AG04449 (cell line): ENCODE data around the gene CTNNA1.
"Not testable (repeated sequence)": the region's sequence is repeated elsewhere in the genome, so short reads cannot be mapped to it uniquely, and the experiment has no call there.

Experiments used
- CTCF ChIA-PET: fragments of 350-600 bp; formaldehyde crosslinking; extraction: SDS; loops from one replicate; lab custom pipeline; 2021; ENCODE audit warnings: antibody characterized with exemption; lab: Yijun Ruan, JAX
- POLR2A ChIA-PET: fragments of 400-600, 350-600 bp; formaldehyde crosslinking; extraction: SDS; loops from one replicate; lab custom pipeline; 2020; ENCODE audit warnings: antibody characterized with exemption, inconsistent platforms; lab: Yijun Ruan, JAX
- DNase-seq: peaks from one replicate; pipeline ENCODE4 v3.0.0-alpha.2; 2010; ENCODE audit warnings: low read depth, low spot score
- H3K4me3 ChIP-seq: 2 replicates; pipeline ENCODE4 v1.5.1; 2011; ENCODE audit warnings: low read depth, mild to moderate bottlenecking, control low read depth, low read length
- CTCF ChIP-seq: IDR thresholded peaks from one replicate; pipeline ENCODE4 v1.5.1; 2011; ENCODE audit warnings: mild to moderate bottlenecking, moderate library complexity, low read length, control low read depth, inconsistent platforms; ENCODE audit not compliant: insufficient read depth; ENCODE audit errors: missing control alignments

CTNNA1 gene

DNA sequence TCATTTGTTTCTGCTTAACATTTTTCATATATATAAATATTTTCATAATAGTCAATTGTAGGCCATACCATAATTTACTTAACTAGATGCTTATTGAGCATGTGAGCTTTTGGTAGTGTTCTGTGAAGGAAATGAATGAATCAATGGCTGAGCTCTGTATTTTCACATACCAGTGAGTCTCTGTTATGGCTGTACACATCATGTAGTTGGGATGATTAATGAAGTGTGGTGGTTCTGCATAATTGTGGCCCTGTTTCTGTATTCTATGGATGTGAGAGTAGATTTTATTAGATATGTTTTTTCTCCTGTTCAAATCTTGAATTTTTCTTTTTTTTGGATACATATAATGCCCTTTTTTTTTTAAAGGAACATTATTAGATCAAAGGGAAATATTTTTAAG, 56.2 kb downstream of the CTNNA1 start:
- no peak for TF ChIP-seq CTCF

GRCh38 chr5:138810861-138811260, 57.6 kb downstream of the CTNNA1 start:
- H3K4me3 ChIP-seq, POLR2A ChIA-PET, CTCF ChIA-PET, DNase-seq: not testable (repeated sequence)

More for the DNA sequence above, 56.2 kb downstream of the CTNNA1 start:
- no peak overlapping the region for H3K4me3 ChIP-seq
- POLR2A ChIA-PET, result interaction anchor here (0.6 to 1.5 kb wide), 4 partner anchors 13 to 154 kb away, joined by 3 to 5 read pairs (median 4); no protein-coding TSS in a partner anchor
- no peak for DNase-seq
- CTCF ChIA-PET, result interaction anchor here (0.6 to 2.1 kb wide), 8 partner anchors 9 to 232 kb away, joined by 3 to 10 read pairs (median 3); no protein-coding TSS in a partner anchor

- CTCF ChIA-PET, result interaction anchor here (3.0 kb wide), 1 partner anchor 10 kb away, joined by 24 read pairs; no protein-coding TSS in a partner anchor
- POLR2A ChIA-PET, result no interaction called here
- H3K4me3 ChIP-seq, result no peak overlapping the region
- no peak for DNase-seq
- TF ChIP-seq CTCF, result no peak
Measured at GRCh38 chr5:138815529-138815928, 62.3 kb downstream of the CTNNA1 start.

DNA sequence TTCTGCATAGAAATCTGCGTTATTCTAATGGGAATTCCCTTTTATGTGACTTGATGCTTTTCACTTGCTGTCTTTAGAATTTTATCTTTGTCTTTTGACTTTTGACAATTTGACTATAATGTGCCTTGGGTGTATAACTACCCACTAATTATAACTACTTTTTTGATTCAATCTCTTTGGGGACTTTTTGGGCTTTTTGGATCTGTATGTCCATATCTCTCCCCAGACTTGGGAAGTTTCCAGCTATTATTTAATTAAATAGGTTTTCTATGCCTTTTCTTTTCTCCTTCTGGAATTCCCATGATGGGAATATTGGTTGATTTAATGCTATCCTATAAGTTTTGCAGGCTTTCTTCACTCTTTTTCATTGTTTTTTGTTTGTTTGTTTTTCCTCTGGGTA, 64.0 kb downstream of the CTNNA1 start:
- ChIA-PET CTCF (interaction anchor here (0.7 to 3.1 kb wide), 3 partner anchors 8 to 447 kb away, joined by 3 to 24 read pairs (median 11); no protein-coding TSS in a partner anchor), POLR2A (interaction anchor here (0.6 kb wide), 1 partner anchor 459 kb away, joined by 3 read pairs; no protein-coding TSS in a partner anchor)
- no peak overlapping the region for H3K4me3 ChIP-seq
- TF ChIP-seq CTCF, result no peak
- no peak for DNase-seq

DNA sequence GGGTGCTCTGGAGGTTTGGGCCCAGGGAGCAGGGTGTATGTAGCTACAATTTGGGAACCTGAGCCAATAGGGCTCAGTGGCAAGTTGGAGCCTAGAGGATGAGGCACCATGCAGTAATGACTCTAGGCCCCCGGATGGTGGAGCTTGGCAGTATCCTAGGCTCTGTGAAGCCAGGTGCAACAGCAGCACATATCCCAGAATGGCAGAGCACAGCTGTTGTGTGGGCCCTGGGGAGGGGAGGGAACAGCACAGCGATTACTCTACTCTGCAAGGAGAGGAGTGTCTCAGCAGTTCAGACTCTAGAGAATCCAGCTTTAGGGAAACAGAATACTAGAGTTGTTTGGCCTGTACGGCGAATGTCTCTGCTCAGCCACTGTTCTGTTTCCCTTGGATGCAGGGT, 65.9 kb downstream of the CTNNA1 start:
- no peak overlapping the region for H3K4me3 ChIP-seq
- DNase-seq, result no peak
- CTCF ChIA-PET, result interaction anchor here (3.1 kb wide), 1 partner anchor 29 kb away, joined by 11 read pairs; no protein-coding TSS in a partner anchor
- no peak for TF ChIP-seq CTCF
- POLR2A ChIA-PET, result no interaction called here

GRCh38 chr5:138820695-138821094, 67.5 kb downstream of the CTNNA1 start:
- ChIA-PET CTCF (interaction anchor here (1.2 to 2.4 kb wide), 2 partner anchors 23 to 31 kb away, joined by 3 to 8 read pairs; no protein-coding TSS in a partner anchor), POLR2A (no interaction called here)
- no peak overlapping the region for H3K4me3 ChIP-seq
- DNase-seq, result no peak
- TF ChIP-seq CTCF, result no peak

GRCh38 chr5:138824516-138824915, 71.3 kb downstream of the CTNNA1 start:
- ChIA-PET CTCF (interaction anchor here (0.5 to 4.5 kb wide), 22 partner anchors 7 to 462 kb away, joined by 3 to 54 read pairs (median 6); no protein-coding TSS in a partner anchor), POLR2A (no interaction called here)
- H3K4me3 ChIP-seq, result no peak overlapping the region
- DNase-seq, result no peak
- no peak for TF ChIP-seq CTCF
